NCI-H69 (cell line): ENCODE results near the gene AHNAK2.
A peak's percentile ranks its signal among the peaks of the same experiment; 100 is the strongest.
"Not testable (repeated sequence)": the region's sequence is repeated elsewhere in the genome, so short reads cannot be mapped to it uniquely, and the experiment has no call there.

ENCODE experiments used
- DNase-seq: peaks from one replicate; lab custom pipeline; 2025; lab: John Stamatoyannopoulos, UW

AHNAK2 gene

DNA sequence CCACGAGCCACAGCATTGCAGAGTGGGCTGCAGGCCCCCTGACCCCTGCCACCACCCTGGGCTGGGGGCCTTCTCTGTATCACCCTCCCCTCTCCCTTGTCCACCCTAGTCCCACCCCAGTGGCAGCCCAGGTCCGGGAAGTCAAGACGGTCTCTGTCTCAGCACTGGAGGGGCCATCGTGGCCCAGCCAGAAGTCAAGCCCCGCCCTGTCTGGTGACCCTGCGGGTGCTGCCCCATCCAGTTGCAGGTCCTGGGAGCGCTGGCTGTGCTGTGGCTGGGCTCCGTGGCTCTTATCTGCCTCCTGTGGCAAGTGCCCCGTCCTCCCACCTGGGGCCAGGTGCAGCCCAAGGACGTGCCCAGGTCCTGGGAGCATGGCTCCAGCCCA is 50.8 kb downstream of the AHNAK2 start:
- DNase-seq: no peak

GRCh38 chr14:104926619-104927431 is 51.3 kb downstream of the AHNAK2 start:
- DNase-seq: no peak

DNA sequence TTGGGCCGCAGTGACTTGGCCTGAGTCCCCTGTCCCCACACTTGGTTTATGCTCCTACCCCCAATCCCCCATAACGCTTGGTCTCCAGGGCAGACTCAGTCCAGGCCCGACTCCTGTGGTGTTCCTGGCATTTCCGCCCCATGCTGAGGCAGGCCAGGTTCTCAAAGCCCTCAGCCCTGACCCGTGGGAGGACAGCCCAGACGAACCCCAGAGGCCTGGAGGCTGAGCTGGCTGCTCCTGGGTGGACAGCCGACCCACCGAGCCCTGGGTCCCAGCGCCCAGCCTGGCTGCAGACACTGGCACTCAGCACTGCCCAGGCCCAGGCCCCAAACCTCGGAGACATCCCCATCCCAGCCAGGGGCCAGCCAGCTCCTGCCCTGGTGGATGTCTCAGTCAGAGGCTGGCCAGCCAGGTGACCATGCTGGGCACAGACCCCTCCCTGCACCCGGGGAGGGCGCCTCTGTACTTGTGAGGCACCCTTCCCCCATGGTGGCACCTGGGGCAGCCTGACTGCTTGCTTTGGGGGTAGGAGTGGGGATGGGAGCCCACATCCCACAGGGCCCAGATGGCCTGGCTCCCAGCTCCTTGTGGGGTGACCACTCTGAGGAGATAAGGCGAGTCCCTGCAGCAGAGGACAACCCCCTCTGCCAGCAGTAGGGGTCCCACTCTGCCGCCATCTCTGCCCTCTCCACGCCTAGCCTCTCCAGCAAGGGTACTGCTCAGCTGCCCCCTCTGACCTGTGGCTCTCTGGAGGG is 52.1 kb downstream of the AHNAK2 start:
- no peak for DNase-seq

GRCh38 chr14:104925214-104925854 is 52.8 kb downstream of the AHNAK2 start:
- no peak for DNase-seq

DNA sequence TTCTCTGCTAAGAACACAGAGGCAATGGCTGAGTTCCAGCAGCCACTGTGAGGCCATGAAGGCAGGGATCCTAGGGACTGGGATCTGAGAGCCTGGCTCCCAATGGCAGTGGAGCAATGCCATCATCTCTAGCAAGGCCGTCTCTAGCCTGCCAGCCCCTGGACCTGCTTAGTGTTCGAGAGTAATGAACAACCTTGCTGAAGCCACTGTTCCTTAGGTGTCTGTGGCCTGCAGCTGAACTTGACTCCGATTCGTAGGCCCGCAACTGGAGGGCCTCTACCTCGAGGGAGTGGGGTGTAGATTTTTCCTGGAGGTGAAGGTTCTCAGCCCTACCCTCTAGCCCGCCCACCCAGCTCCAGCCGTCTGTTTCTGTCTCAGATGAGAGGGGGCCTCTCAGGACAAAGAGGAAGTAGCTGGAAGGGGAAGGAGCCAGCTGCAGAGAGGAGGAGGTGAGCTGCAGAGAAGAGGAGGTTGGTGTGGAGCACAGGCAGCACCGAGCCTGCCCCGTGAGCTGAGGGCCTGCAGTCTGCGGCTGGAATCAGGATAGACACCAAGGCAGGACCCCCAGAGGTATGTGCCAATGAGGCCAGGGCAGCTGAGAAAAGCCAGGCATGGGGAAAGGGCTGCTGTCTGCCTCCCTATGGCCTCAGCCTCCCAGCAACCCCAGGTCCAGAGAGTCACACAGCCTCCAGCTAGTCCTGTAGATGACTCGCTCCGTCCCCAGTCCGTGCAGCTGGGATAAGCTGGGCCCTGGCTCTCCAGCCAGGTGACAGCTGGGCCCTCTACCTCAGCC is 53.6 kb downstream of the AHNAK2 start, which contains the start of gene PLD4:
TSS of gene PLD4 (plus strand) at position 459 of the 793 bp plus-strand sequence. CDS start 2,262 bp downstream, outside the sequence.
- no peak for DNase-seq

- no peak for DNase-seq
Measured at GRCh38 chr14:104923640-104924420, 54.3 kb downstream of the AHNAK2 start.

- DNase-seq: no peak
Measured at GRCh38 chr14:104919993-104920315, 58.2 kb downstream of the AHNAK2 start.

- not testable (repeated sequence) for DNase-seq
Measured at GRCh38 chr14:104919152-104919992, 58.8 kb downstream of the AHNAK2 start.

GRCh38 chr14:104917993-104918392 is 60.2 kb downstream of the AHNAK2 start:
- DNase-seq: no peak

DNA sequence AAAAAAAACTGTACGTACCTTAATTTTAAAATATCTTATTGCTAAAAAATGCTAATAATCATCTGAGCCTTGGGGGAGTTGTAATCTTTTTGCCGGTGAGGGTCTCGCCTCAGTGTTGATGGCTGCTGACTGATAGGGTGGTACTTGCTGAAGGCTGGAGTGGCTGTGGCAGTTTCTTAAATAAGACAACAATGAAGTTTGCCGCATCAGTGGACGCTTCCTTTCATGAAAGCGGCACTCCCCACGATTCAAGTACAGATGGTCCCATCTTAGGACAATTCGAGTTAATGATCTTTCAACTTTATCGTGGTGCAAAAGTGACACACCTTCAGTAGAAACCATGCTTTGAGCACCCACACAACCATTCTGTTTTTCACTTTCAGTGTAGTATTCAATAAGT is 61.1 kb downstream of the AHNAK2 start:
- no peak for DNase-seq

- no peak for DNase-seq
Measured at GRCh38 chr14:104913435-104913834, 64.7 kb downstream of the AHNAK2 start.

DNA sequence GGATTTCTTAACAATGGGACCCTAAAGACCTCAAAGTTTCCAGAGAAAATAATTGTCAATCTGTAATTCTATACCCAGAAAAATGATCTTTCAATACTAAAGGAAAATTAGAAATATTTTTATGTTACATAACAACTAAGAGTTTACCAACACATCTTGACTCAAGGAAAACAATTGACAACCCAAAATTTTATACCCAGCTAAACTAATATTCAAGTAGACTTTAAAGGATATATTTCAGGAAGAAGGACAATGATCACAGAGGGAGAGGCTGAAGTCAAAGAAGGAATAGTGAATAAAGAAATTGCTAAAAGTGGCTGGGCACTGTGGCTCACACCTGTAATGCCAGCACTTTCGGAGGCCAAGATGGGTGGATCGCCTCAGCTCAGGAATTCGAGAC is 66.1 kb downstream of the AHNAK2 start:
- no peak for DNase-seq

DNA sequence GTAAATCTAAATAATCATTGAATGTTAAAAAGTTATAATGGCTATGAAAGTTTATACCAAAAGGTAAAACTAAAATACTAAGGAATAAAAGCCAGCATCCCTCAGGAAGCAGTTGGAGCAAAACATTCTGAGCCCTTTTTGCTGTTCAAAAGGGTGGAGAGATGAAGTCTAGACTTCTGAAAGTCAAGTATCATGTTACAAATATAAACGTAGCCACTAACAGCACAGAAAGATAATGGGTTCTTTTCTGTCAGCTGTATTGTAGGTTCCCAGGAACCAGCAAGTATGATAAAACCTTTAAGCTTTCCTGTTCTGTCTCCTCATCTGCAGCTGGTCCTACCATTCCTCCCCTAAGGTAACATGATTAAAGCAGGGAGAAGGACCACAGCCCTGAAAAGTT is 69.9 kb downstream of the AHNAK2 start:
- DNase-seq: no peak

GRCh38 chr14:104905579-104905933 is 72.6 kb downstream of the AHNAK2 start:
- not testable (repeated sequence) for DNase-seq

DNA sequence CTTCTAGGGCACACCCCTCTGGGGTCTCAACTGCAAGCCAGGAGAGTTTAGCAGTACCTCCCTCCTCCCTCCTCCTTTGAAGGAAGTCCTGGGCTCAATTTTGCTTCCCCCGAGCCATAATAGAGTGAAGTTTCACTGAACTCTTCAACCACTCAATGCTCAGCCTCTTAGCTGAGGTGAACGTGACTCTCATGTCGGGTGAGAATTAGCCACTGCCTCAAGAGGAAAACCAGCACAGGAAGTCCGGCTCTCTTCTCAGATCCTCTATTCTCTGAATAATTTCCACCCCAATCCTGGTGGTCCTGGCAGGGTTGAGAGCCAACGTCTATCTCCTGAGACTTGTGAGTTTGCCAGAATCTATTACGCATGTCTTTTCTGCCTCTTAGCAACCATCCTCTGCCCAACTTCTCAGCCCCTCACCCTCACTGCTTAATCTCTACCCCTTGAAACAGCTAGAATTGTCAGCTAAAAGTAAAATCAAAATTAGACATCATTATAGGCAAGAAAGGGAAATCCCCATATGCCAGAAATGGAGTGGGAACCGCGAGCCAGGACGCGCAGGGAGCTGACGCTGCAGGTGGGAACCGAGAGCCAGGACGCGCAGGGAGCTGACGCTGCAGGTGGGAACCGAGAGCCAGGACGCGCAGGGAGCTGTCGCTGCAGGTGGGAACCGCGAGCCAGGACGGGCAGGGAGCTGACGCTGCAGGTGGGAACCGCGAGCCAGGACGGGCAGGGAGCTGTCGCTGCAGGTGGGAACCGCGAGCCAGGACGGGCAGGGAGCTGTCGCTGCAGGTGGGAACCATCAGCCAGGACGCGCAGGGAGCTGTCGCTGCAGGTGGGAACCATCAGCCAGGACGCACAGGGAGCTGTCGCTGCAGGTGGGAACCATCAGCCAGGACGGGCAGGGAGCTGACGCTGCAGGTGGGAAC is 73.3 kb downstream of the AHNAK2 start:
- DNase-seq: peak; percentile 18

GRCh38 chr14:104903990-104904389 is 74.2 kb downstream of the AHNAK2 start:
- no peak for DNase-seq

- no peak for DNase-seq
Measured at GRCh38 chr14:104900639-104901512, 77.3 kb downstream of the AHNAK2 start.

DNA sequence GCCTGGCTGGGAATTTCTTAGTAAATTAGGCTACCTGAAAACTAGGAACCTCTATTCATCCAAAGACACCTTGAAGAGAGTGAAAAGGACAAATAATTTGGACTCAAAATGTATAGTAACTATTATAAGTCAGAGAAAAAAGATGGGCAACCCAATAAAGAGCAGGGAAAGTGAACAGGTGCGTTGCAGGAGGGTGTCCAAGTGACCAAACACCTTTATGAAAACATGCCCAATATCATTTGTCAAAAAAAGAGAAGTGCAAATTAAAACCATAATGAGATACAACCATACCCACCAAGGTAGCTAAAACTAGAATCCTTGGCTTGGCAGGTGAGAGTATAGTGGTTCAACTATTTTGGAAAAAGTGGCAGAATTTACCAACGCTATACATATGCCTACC is 78.4 kb downstream of the AHNAK2 start:
- no peak for DNase-seq
